ENCODE measurements around the gene EEF1G. TPM values are rescaled to one million over a fixed set of nuclear protein-coding genes. Genes with fewer than 3 reads are reported as not detected.

EEF1G gene
- total and polyA plus RNA-seq, 9 of the 15 experiments (the other 6 are each of a cell fraction or from before 2014, with no cell fraction given): 985 to 2,349 (median 2,035) TPM

DNA sequence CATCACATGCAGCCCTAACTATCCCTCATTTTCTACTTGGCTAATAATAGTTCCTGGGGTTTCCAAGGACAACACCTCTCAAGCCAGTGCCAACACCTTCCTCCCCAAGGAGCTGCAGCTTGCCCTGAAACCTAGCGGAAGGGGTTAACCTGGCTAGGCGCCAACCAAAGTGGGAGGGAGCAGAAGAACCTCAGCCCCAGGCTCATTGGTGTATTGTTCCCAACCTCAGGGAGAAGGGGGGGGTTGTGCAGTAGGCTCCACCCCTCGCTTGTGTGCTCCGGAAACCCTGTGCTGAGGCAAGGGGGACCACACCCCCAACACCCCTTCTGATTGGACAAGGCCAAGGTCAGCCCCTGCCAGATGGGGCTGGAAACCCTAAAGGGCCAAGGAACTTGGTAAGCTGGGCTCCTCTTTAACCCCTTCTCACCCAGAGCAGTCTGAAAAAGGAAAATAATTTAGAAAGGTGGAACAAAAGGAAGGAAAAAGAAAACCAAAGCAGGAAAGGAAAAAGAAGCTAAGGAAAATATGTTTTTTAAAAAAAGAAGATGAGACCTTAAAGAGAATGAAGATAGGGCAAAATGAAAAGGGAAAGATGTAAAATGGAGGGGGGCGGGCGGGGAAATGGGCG lies 25.5 kb upstream of the EEF1G start (continued):
- TF ChIP-seq, protein P1, sequence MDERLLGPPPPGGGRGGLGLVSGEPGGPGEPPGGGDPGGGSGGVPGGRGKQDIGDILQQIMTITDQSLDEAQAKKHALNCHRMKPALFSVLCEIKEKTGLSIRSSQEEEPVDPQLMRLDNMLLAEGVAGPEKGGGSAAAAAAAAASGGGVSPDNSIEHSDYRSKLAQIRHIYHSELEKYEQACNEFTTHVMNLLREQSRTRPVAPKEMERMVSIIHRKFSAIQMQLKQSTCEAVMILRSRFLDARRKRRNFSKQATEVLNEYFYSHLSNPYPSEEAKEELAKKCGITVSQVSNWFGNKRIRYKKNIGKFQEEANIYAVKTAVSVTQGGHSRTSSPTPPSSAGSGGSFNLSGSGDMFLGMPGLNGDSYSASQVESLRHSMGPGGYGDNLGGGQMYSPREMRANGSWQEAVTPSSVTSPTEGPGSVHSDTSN (CRISPR knock-in tag; IDR thresholded peaks at IDR 0.05; ENCODE audit: low read depth): no peak
- TF ChIP-seq, protein P1 (tag; conservative IDR thresholded peaks at IDR 0.05; ENCODE audit: low read depth): no peak
- no peak for TF ChIP-seq MED1 (CRISPR knock-in tag; IDR thresholded peaks at IDR 0.05; ENCODE audit: borderline replicate concordance)
- peak; percentile 34; the same call in 1 of the 2 replicates for TF ChIP-seq PML (IDR thresholded peaks at IDR 0.05; ENCODE audit: low read length)
- TF ChIP-seq GTF2F1 (IDR thresholded peaks at IDR 0.05; ENCODE audit: low read depth, low read length): no peak
- TF ChIP-seq PHF20 (IDR thresholded peaks at IDR 0.05; ENCODE audit: partially characterized antibody): no peak
- TF ChIP-seq, protein P2, sequence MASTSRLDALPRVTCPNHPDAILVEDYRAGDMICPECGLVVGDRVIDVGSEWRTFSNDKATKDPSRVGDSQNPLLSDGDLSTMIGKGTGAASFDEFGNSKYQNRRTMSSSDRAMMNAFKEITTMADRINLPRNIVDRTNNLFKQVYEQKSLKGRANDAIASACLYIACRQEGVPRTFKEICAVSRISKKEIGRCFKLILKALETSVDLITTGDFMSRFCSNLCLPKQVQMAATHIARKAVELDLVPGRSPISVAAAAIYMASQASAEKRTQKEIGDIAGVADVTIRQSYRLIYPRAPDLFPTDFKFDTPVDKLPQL (IDR thresholded peaks at IDR 0.05; ENCODE audit: extremely low read depth, insufficient read length): no peak
- no peak for TF ChIP-seq RAD51 (IDR thresholded peaks at IDR 0.05; ENCODE audit: borderline replicate concordance, low read depth)
- no peak for TF ChIP-seq ZNF224 (CRISPR knock-in tag; IDR thresholded peaks at IDR 0.05)
- peak; percentile 60; the same call in 1 of the 2 replicates for TF ChIP-seq JUND (IDR thresholded peaks at IDR 0.05; ENCODE audit: borderline replicate concordance, low read depth, low read length)
- TF ChIP-seq JUND (tag; IDR thresholded peaks at IDR 0.05; ENCODE audit: borderline replicate concordance, low read depth, low read length): peak; percentile 28; the same call in 1 of the 3 replicates
- no peak for TF ChIP-seq POU5F1 (IDR thresholded peaks at IDR 0.05; ENCODE audit: borderline replicate concordance, low read depth, low read length, partially characterized antibody)
- peak; percentile 64 to 65; a peak in 2 of 4 replicates for TF ChIP-seq HDAC1 (IDR thresholded peaks at IDR 0.05)
- no peak for TF ChIP-seq DDX20 (tag; IDR thresholded peaks at IDR 0.05; ENCODE audit: low read depth)
- TF ChIP-seq TSC22D4 (tag; IDR thresholded peaks at IDR 0.05): no peak
- no peak for TF ChIP-seq ELF4 (CRISPR knock-in tag; IDR thresholded peaks at IDR 0.05)
- no peak for TF ChIP-seq DACH1 (IDR thresholded peaks at IDR 0.05; ENCODE audit: partially characterized antibody)
- no peak for TF ChIP-seq HSF4 (CRISPR knock-in tag; IDR thresholded peaks at IDR 0.05; ENCODE audit: borderline replicate concordance)
- TF ChIP-seq ZNF316 (IDR thresholded peaks at IDR 0.05): no peak
- TF ChIP-seq TAF15 (IDR thresholded peaks at IDR 0.05; ENCODE audit: low read depth, low read length): no peak
- TF ChIP-seq ZFPM2 (CRISPR knock-in tag; IDR thresholded peaks at IDR 0.05): no peak
- TF ChIP-seq ZNF143 (CRISPR knock-in tag; IDR thresholded peaks at IDR 0.05): no peak
- no peak for TF ChIP-seq TCFL5 (CRISPR knock-in tag; conservative IDR thresholded peaks at IDR 0.05)
- TF ChIP-seq WHSC1 (IDR thresholded peaks at IDR 0.05; ENCODE audit: low read length): no peak
- TF ChIP-seq, protein P3, sequence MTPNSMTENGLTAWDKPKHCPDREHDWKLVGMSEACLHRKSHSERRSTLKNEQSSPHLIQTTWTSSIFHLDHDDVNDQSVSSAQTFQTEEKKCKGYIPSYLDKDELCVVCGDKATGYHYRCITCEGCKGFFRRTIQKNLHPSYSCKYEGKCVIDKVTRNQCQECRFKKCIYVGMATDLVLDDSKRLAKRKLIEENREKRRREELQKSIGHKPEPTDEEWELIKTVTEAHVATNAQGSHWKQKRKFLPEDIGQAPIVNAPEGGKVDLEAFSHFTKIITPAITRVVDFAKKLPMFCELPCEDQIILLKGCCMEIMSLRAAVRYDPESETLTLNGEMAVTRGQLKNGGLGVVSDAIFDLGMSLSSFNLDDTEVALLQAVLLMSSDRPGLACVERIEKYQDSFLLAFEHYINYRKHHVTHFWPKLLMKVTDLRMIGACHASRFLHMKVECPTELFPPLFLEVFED (CRISPR knock-in tag; conservative IDR thresholded peaks at IDR 0.05): no peak
- TF ChIP-seq, protein P4, sequence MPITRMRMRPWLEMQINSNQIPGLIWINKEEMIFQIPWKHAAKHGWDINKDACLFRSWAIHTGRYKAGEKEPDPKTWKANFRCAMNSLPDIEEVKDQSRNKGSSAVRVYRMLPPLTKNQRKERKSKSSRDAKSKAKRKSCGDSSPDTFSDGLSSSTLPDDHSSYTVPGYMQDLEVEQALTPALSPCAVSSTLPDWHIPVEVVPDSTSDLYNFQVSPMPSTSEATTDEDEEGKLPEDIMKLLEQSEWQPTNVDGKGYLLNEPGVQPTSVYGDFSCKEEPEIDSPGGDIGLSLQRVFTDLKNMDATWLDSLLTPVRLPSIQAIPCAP (CRISPR knock-in tag; IDR thresholded peaks at IDR 0.05; ENCODE audit: borderline replicate concordance): no peak

Data from K562 (cell line).